Psoas muscle (tissue), 8 donors: Measurements from ENCODE around the gene IFT122. TPM values are rescaled to one million over a fixed set of nuclear protein-coding genes. Genes with fewer than 3 reads are reported as not detected.
A peak's percentile ranks its signal among the peaks of the same experiment; 100 is the strongest.
"Not testable (repeated sequence)": the region's sequence is repeated elsewhere in the genome, so short reads cannot be mapped to it uniquely, and the experiment has no call there.

ENCODE experiments used
- ATAC-seq, 4 donors: fragments of 200-7000 bp; cut with Tn5 transposase; one replicate each; pipeline ENCODE4 v1.9.1; 2020; ENCODE audit warnings: moderate library complexity in 3 of 4, mild to moderate bottlenecking in 2 of 4
- DNase-seq, 2 donors: peaks; one replicate each; pipeline ENCODE4 v3.0.0-alpha.2; 2020
- H3K27ac ChIP-seq: fragments of 200-600 bp; one replicate; pipeline ENCODE4 v1.8.0; 2022
- H3K27me3 ChIP-seq, 3 donors: fragments of 200-600 bp in 1 of 3; one replicate each; pipeline versions ENCODE4 v1.6.1 to v1.8.0; 2013 to 2022; ENCODE audit warnings: low read length in 2 of 3, mild to moderate bottlenecking in 2 of 3, moderate library complexity in 1 of 3; ENCODE audit not compliant: insufficient read depth in 3 of 3
- H3K36me3 ChIP-seq, 2 donors: fragments of 200-600 bp in 1 of 2; one replicate each; pipeline versions ENCODE4 v1.6.1 to v1.8.0; 2013 to 2022; ENCODE audit warnings: low read depth in 1 of 2, mild to moderate bottlenecking in 1 of 2, moderate library complexity in 1 of 2; ENCODE audit not compliant: insufficient read depth in 1 of 2
- H3K4me1 ChIP-seq: fragments of 200-600 bp; one replicate; pipeline ENCODE4 v1.8.0; 2022
- H3K4me3 ChIP-seq: fragments of 200-600 bp; one replicate; pipeline ENCODE4 v1.8.0; 2022; ENCODE audit warnings: mild to moderate bottlenecking
- H3K9me3 ChIP-seq: fragments of 200-600 bp; one replicate; pipeline ENCODE4 v1.8.0; 2022
- WGBS, 3 donors: extraction: QIAGEN DNeasy Blood & Tissue Kit; methylation state at CpG; one replicate each; pipeline versions ENCODE4 v1.1.6 to v1.1.7; 2013; 5-methylcytosine and 5-hydroxymethylcytosine counted together
- intact Hi-C, 2 donors: fragments of 100-400 bp; cut with DNase I; formaldehyde crosslinking; loops; one replicate each; pipeline versions ENCODE4 v1.11.0 to v1.14.2; 2022
- polyA plus RNA-seq, 3 donors: library from polyadenylated mRNA; stranded (reverse); fragments of 200-250 nt; gene quantifications; one replicate each; pipeline ENCODE4 v1.2.3, GENCODE V29; 2013
- total RNA-seq, 4 donors: library from RNA; stranded (reverse); fragmentation: NEBNext Ultra II Directional in 2 of 4; extraction: Animal tissue kit (Norgen Biotek cat#: 25700) in 2 of 4; gene quantifications; one replicate each; pipeline versions ENCODE4 v1.2.1 to v1.2.4, GENCODE V29; 2021 to 2023
- TF ChIP-seq, protein P1 (sequence below): fragments of 200-600 bp; IDR thresholded peaks from one replicate; pipeline ENCODE4 v1.8.0; 2022; ENCODE audit warnings: antibody characterized with exemption
- donor health status: healthy with polysubstance abuse.
- donor health status: DM: no; HTN: no; CAD: no; lungs with moderate emphysema.
- donor health status: Bipolar disorder and iron deficiency.
- donor health status: healthy.
- donor health status: DM: yes; HTN: yes; CAD: no.
- donor health status: DM: no; HTN: no; CAD: no.
- donor health status: DM: no; HTN: no; CAD: no.
- donor health status: DM: yes; HTN: yes; CAD: no.

IFT122 gene
- total and polyA plus RNA-seq, 7 donors = 2.3 to 7.3 (median 4.5) TPM

DNA sequence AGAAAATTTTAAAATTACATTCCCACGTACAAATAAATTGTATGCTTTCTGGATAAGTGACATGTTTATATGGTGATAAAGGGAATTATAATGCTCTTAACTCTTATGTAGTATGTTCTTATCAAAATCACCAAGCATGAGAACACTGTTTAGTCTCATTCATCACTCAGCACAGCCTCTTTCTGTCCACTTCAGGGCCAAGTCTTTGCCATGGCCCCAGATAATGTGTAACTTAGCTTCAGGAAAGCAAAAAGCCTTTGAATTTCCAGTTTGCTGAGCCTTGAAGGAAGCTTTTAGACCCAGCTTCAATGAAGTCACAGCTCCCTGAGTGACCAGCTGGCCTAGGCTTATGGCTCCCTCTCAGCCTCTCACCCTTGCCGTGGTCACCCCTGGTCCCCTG is 57.9 kb downstream of the IFT122 start:
- DNase-seq, H3K9me3 ChIP-seq, intact Hi-C loops, H3K36me3 ChIP-seq, H3K4me3 ChIP-seq, ATAC-seq, H3K27ac ChIP-seq, H3K27me3 ChIP-seq: not testable (repeated sequence)
- peaks cover 14% of the 10 kb centered on the region for H3K4me1 ChIP-seq
- 86 to 95% (median 90%) methylated on average over 2 of the region's 2 CpGs for WGBS, 3 donors

- H3K36me3 ChIP-seq, DNase-seq, H3K27me3 ChIP-seq, H3K4me3 ChIP-seq, intact Hi-C loops, ATAC-seq, H3K9me3 ChIP-seq, H3K27ac ChIP-seq: not testable (repeated sequence)
- peaks cover 14% of the 10 kb centered on the region for H3K4me1 ChIP-seq
- WGBS, 3 donors = 74 to 83% (median 75%) methylated on average over 7 to 8 of the region's 8 CpGs
These were observed 58.8 kb downstream of the IFT122 start for GRCh38 chr3:129498603-129499488.

- intact Hi-C loops, ATAC-seq, DNase-seq, H3K9me3 ChIP-seq, H3K27me3 ChIP-seq, H3K36me3 ChIP-seq, H3K4me3 ChIP-seq: not testable (repeated sequence)
- 71 to 81% (median 76%) methylated on average over 12 to 13 of the region's 14 CpGs for WGBS, 3 donors
- Histone ChIP-seq H3K27ac (peak overlapping the region; percentile 36), H3K4me1 (peaks cover 18% of the 10 kb centered on the region)
These were observed 59.7 kb downstream of the IFT122 start for GRCh38 chr3:129499604-129500333.

DNA sequence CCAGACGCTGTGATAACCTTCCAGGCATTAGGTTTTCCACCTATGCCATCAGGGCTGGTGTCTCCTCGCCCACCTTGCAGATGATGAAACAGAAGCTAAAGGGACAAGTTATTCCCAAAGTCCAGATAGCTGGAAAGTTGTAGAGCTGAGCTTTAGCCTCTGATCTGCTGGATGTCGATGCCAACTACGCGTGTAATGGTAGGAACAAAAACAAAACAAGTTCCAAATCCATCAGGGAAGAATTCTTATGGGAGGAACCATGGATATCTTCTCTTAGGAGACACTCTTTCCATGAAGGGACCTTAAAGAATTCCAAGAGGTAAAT is 60.3 kb downstream of the IFT122 start:
- Histone ChIP-seq H3K4me1 (peaks cover 23% of the 10 kb centered on the region), H3K27ac (peak overlapping the region; percentile 36), H3K36me3 (no peaks in the 10 kb centered on the region), H3K9me3 (no peaks in the 10 kb centered on the region), H3K27me3 (no peaks in the 10 kb centered on the region), H3K4me3 (no peak overlapping the region)
- ATAC-seq = no peak
- DNase-seq = no peak
- 85 to 91% (median 87%) methylated on average over 5 of the region's 5 CpGs for WGBS, 3 donors
- TF ChIP-seq, protein P1, sequence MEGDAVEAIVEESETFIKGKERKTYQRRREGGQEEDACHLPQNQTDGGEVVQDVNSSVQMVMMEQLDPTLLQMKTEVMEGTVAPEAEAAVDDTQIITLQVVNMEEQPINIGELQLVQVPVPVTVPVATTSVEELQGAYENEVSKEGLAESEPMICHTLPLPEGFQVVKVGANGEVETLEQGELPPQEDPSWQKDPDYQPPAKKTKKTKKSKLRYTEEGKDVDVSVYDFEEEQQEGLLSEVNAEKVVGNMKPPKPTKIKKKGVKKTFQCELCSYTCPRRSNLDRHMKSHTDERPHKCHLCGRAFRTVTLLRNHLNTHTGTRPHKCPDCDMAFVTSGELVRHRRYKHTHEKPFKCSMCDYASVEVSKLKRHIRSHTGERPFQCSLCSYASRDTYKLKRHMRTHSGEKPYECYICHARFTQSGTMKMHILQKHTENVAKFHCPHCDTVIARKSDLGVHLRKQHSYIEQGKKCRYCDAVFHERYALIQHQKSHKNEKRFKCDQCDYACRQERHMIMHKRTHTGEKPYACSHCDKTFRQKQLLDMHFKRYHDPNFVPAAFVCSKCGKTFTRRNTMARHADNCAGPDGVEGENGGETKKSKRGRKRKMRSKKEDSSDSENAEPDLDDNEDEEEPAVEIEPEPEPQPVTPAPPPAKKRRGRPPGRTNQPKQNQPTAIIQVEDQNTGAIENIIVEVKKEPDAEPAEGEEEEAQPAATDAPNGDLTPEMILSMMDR = no peak
- intact Hi-C loops = no loop called here

- H3K4me1 ChIP-seq = peaks cover 34% of the 10 kb centered on the region
- no peaks in the 10 kb centered on the region for H3K27me3 ChIP-seq
- DNase-seq (no peak), ATAC-seq (no peak)
- H3K9me3 ChIP-seq = no peaks in the 10 kb centered on the region
- no peak overlapping the region for H3K4me3 ChIP-seq
- 37 to 64% (median 44%) methylated on average over 5 of the region's 5 CpGs for WGBS, 3 donors
- H3K27ac ChIP-seq = no peak overlapping the region
- H3K36me3 ChIP-seq = no peaks in the 10 kb centered on the region
- TF ChIP-seq, protein P1 = no peak
- intact Hi-C loops = no loop called here
These were observed 61.6 kb downstream of the IFT122 start for GRCh38 chr3:129501630-129502029.
